ENCODE results near the gene SLU7. TPM values are rescaled to one million over a fixed set of nuclear protein-coding genes. Genes with fewer than 3 reads are reported as not detected.

The SLU7 gene
- total and polyA plus RNA-seq, 9 of the 15 experiments (the other 6 are each of a cell fraction or from before 2014, with no cell fraction given) = 42.1 to 65.7 (median 54.8) TPM

DNA sequence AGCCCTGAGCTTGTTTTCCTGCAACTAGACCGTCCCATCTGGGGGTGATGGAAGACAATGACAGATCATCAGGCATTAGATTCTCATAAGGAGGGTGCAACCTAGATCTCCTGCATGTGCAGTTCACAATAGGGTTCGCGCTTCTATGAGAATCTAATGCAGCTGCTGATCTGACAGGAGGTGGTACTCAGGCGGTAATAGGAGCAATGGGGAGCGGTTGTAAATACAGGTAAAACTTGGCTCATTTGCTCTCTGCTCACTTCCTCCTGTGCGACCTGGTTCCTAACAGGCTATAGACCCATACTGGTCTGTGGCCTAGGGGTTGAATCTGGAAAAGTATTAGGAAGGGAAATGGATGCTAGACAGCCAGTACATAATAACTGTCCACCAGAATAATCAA is 42.5 kb upstream of the SLU7 start:
- POLR2A ChIA-PET = no interaction called here
- TF ChIP-seq BDP1 (IDR thresholded peaks at IDR 0.05; ENCODE audit: insufficient read depth, insufficient read length) = no peak
- no peak for TF ChIP-seq HDAC2 (IDR thresholded peaks at IDR 0.05)
- TF ChIP-seq, protein P1, sequence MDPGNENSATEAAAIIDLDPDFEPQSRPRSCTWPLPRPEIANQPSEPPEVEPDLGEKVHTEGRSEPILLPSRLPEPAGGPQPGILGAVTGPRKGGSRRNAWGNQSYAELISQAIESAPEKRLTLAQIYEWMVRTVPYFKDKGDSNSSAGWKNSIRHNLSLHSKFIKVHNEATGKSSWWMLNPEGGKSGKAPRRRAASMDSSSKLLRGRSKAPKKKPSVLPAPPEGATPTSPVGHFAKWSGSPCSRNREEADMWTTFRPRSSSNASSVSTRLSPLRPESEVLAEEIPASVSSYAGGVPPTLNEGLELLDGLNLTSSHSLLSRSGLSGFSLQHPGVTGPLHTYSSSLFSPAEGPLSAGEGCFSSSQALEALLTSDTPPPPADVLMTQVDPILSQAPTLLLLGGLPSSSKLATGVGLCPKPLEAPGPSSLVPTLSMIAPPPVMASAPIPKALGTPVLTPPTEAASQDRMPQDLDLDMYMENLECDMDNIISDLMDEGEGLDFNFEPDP (CRISPR knock-in tag; IDR thresholded peaks at IDR 0.05) = no peak
- no peak for TF ChIP-seq PHB2 (IDR thresholded peaks at IDR 0.05; ENCODE audit: low read depth)
- TF ChIP-seq TCFL5 (CRISPR knock-in tag; conservative IDR thresholded peaks at IDR 0.05) = no peak
- no peak for TF ChIP-seq NCOR1 (IDR thresholded peaks at IDR 0.05)
- TF ChIP-seq ZKSCAN3 (CRISPR knock-in tag; IDR thresholded peaks at IDR 0.05) = no peak
- no peak for TF ChIP-seq ILK (tag; IDR thresholded peaks at IDR 0.05; ENCODE audit: borderline replicate concordance, low read depth)
- no peak for TF ChIP-seq CBFB (CRISPR knock-in tag; IDR thresholded peaks at IDR 0.05)
- TF ChIP-seq ZNF197 (CRISPR knock-in tag; IDR thresholded peaks at IDR 0.05; ENCODE audit: low read depth) = no peak
- Histone ChIP-seq H3K4me2 (ENCODE audit: insufficient read depth, low read length) (no peak overlapping the region), H3K36me3 (ENCODE audit: control insufficient read depth, insufficient read depth, low read length) (no peaks in the 10 kb centered on the region), H3K4me3 (no peak overlapping the region), H3K27me3 (ENCODE audit: control insufficient read depth in 2 of 2, insufficient read depth in 2 of 2, low read length in 2 of 2) (no peaks in the 10 kb centered on the region; a peak in 1 of 5 replicates), H3K9ac (ENCODE audit: insufficient read depth in 1 of 2, low read depth in 2 of 2, low read length in 2 of 2) (no peak overlapping the region), H3K9me1 (ENCODE audit: control insufficient read depth, insufficient read depth, low read length) (no peaks in the 10 kb centered on the region), H4K20me1 (replicated peaks; ENCODE audit: control insufficient read depth, insufficient read depth, low read length) (no peaks in the 10 kb centered on the region), H3K9me3 (replicated peaks; ENCODE audit: control insufficient read depth, insufficient read depth, low read depth, low read length) (no peaks in the 10 kb centered on the region), H3K27ac (ENCODE audit: extremely low read depth, low read depth, low read length) (no peak overlapping the region), H3K4me1 (replicated peaks in 1 of 2; ENCODE audit: control insufficient read depth in 2 of 2, insufficient read depth in 2 of 2, low read length in 2 of 2) (no peaks in the 10 kb centered on the region), H3K79me2 (ENCODE audit: control insufficient read depth, insufficient read depth, low read length) (no peaks in the 10 kb centered on the region), H2AFZ (ENCODE audit: low read depth, low read length) (no peak overlapping the region)
- no TSS peak for BruUV-seq (replicated peaks)
- DNase-seq (ENCODE audit: extremely low read depth in 1 of 4, low spot score in 3 of 4) (no peak), FAIRE-seq (no peak), ATAC-seq (no peak)
- 3% methylated on average over 6 of the region's 6 CpGs for WGBS (ENCODE audit: insufficient coverage, low coverage, missing lambda C conversion rate)
- in situ Hi-C loops (cut with MboI) (no loop called here), intact Hi-C loops (cut with micrococcal nuclease) (no loop called here)
- CTCF ChIA-PET (ENCODE audit: low intra/inter-chr PET ratio) = no interaction called here
